K562 (cell line): Measurements from ENCODE around the gene TRMT10B. TPM values are rescaled to one million over a fixed set of nuclear protein-coding genes. Genes with fewer than 3 reads are reported as not detected.

Source experiments
- ATAC-seq: fragments of 200-7000 bp; cut with Tn5 transposase; 3 replicates; pipeline ENCODE4 v1.9.1; 2020; ENCODE audit warnings: moderate library complexity
- BruUV-seq: library from RNA; stranded (reverse); fragments of 400-500 nt; replicated peaks from 2 replicates; lab custom pipeline; 2021; lab: Mats Ljungman, UMichigan
- CTCF ChIA-PET: fragments of 300-600 bp; formaldehyde crosslinking; extraction: SDS; loops from one replicate; lab custom pipeline; 2021; ENCODE audit warnings: low intra/inter-chr PET ratio; lab: Yijun Ruan, JAX
- POLR2A ChIA-PET: fragments of 300-600, 350-650 bp; sonication (Branson Sonifier 250); formaldehyde crosslinking; extraction: SDS; loops from one replicate; lab custom pipeline; 2021; ENCODE audit warnings: antibody characterized with exemption, inconsistent platforms; lab: Yijun Ruan, JAX
- DNase-seq, 4 experiments: peaks; one replicate each; pipeline versions ENCODE4 v3.0.0 to v3.0.0-alpha.2; 2011 to 2018; ENCODE audit warnings: low spot score in 3 of 4, mixed read lengths in 3 of 4; ENCODE audit errors: extremely low read depth in 1 of 4
- FAIRE-seq: peaks from 2 replicates; lab custom pipeline; 2011; peaks lifted over from hg19 to GRCh38; lab: Jason Lieb, UNC
- H2AFZ ChIP-seq: 2 replicates; pipeline ENCODE4 v1.6.0; 2011; ENCODE audit warnings: low read depth, low read length, control low read depth, inconsistent platforms
- H3K27ac ChIP-seq: fragments of 200-600 bp; 3 replicates; pipeline ENCODE4 v1.8.0; 2011; ENCODE audit warnings: low read depth, mild to moderate bottlenecking, control low read depth, inconsistent platforms, low read length, moderate library complexity, mixed read lengths; ENCODE audit errors: extremely low read depth
- H3K27me3 ChIP-seq, 2 experiments: fragments of 300-600 bp in 1 of 2; 2 replicates in 1 of 2; 3 replicates in 1 of 2; pipeline versions ENCODE4 v1.6.0 to v1.8.0; 2011; ENCODE audit warnings: inconsistent platforms in 2 of 2, low read length in 2 of 2, mild to moderate bottlenecking in 1 of 2, mixed read lengths in 1 of 2, moderate library complexity in 1 of 2; ENCODE audit not compliant: control insufficient read depth in 2 of 2, insufficient read depth in 2 of 2
- H3K36me3 ChIP-seq: fragments of 300-600 bp; 3 replicates; pipeline ENCODE4 v1.8.0; 2011; ENCODE audit warnings: mild to moderate bottlenecking, low read length, inconsistent platforms; ENCODE audit not compliant: control insufficient read depth, insufficient read depth
- H3K4me1 ChIP-seq, 2 experiments: fragments of 200-600 bp in 1 of 2; replicated peaks in 1 of 2; 2 replicates in 1 of 2; 3 replicates in 1 of 2; pipeline versions ENCODE4 v1.5.1 to v1.8.0; 2011; ENCODE audit warnings: inconsistent platforms in 2 of 2, low read length in 2 of 2, mild to moderate bottlenecking in 1 of 2, mixed read lengths in 1 of 2, moderate library complexity in 1 of 2; ENCODE audit not compliant: control insufficient read depth in 2 of 2, insufficient read depth in 2 of 2
- H3K4me2 ChIP-seq: 2 replicates; pipeline ENCODE4 v1.6.1; 2011; ENCODE audit warnings: low read length, control low read depth, inconsistent platforms, mixed read lengths; ENCODE audit not compliant: insufficient read depth
- H3K4me3 ChIP-seq: fragments of 200-600 bp; sonication (generic), shearing (Covaris generic); 2 replicates; pipeline ENCODE4 v1.5.1; 2016; ENCODE audit warnings: control low read depth, inconsistent platforms
- H3K79me2 ChIP-seq: fragments of 200-600 bp; 3 replicates; pipeline ENCODE4 v1.8.0; 2011; ENCODE audit warnings: low read length, inconsistent platforms; ENCODE audit not compliant: control insufficient read depth, insufficient read depth
- H3K9ac ChIP-seq, 2 experiments: 2 replicates each; pipeline versions ENCODE4 v1.6.0 to v1.6.1; 2011; ENCODE audit warnings: low read depth in 2 of 2, low read length in 2 of 2, control low read depth in 1 of 2, inconsistent platforms in 1 of 2, mild to moderate bottlenecking in 1 of 2, mixed read lengths in 1 of 2; ENCODE audit not compliant: insufficient read depth in 1 of 2
- H3K9me1 ChIP-seq: one replicate; pipeline ENCODE4 v1.6.0; 2011; ENCODE audit warnings: inconsistent platforms, mild to moderate bottlenecking, low read length, moderate library complexity; ENCODE audit not compliant: control insufficient read depth, insufficient read depth
- H3K9me3 ChIP-seq: replicated peaks from 2 replicates; pipeline ENCODE4 v1.5.1; 2011; ENCODE audit warnings: low read depth, low read length, inconsistent platforms; ENCODE audit not compliant: control insufficient read depth, insufficient read depth
- H4K20me1 ChIP-seq: replicated peaks from 2 replicates; pipeline ENCODE4 v1.6.1; 2011; ENCODE audit warnings: low read length, inconsistent platforms, mixed read lengths; ENCODE audit not compliant: control insufficient read depth, insufficient read depth
- POLR2H ChIP-seq: IDR thresholded peaks from 2 replicates; pipeline ENCODE4 v1.6.1; 2016; ENCODE audit warnings: missing genetic modification characterization, low read depth, mild to moderate bottlenecking, control low read depth, missing compliant biosample characterization, moderate library complexity
- POLR3G ChIP-seq: IDR thresholded peaks from 2 replicates; pipeline ENCODE4 v1.6.1; 2011; ENCODE audit not compliant: insufficient read length, insufficient replicate concordance; ENCODE audit errors: extremely low read depth
- ZFP36 ChIP-seq: fragments of 150-350 bp; IDR thresholded peaks from 2 replicates; pipeline ENCODE4 v1.6.1; 2018; ENCODE audit warnings: low read length, low read depth; ENCODE audit not compliant: partially characterized antibody
- ZNF586 ChIP-seq: fragments of 450-650 bp; formaldehyde crosslinking; conservative IDR thresholded peaks from 2 replicates; pipeline ENCODE4 v1.4.0; 2020; ENCODE audit warnings: mild to moderate bottlenecking, moderate library complexity
- ZNF609 ChIP-seq: sonication (generic); formaldehyde crosslinking; IDR thresholded peaks from 2 replicates; pipeline ENCODE4 v1.8.1; 2023; ENCODE audit warnings: missing genetic modification reagents, mild to moderate bottlenecking, borderline replicate concordance
- WGBS: fragments of 100-300 bp; shearing (Covaris generic); methylation state at CpG from one replicate; pipeline ENCODE4 v1.1.6; 2016; ENCODE audit warnings: low coverage, mixed read lengths; ENCODE audit not compliant: insufficient coverage; ENCODE audit errors: missing lambda C conversion rate; 5-methylcytosine and 5-hydroxymethylcytosine counted together
- in situ Hi-C: fragments of 300-500 bp; cut with MboI; formaldehyde crosslinking; loops from 4 replicates; pipeline ENCODE4 v1.15.0; 2018; ENCODE audit warnings: inconsistent platforms, mixed read lengths
- intact Hi-C: fragments of 100-400 bp; cut with micrococcal nuclease; formaldehyde crosslinking; loops from 2 replicates; pipeline ENCODE4 v1.14.2; 2022
- polyA plus RNA-seq, 8 experiments: library from polyadenylated mRNA; depleted of rRNA in 4 of 8; stranded (reverse) in 5 of 8; unstranded in 3 of 8; fragments of >200 nt; fragmentation: Nextera tagmentation in 2 of 8; fragmentation: Illumina TruSeq in 1 of 8; extraction: Ambion mirVana in 2 of 8; extraction: Trizol in 1 of 8; gene quantifications; 2 replicates each; pipeline versions ENCODE4 v1.2.1 to v1.2.3, GENCODE V29; 2011 to 2014; ENCODE audit warnings: inconsistent platforms in 1 of 8, missing spikeins in 1 of 8
- total RNA-seq, 7 experiments: library from RNA; depleted of rRNA in 6 of 7; stranded (reverse); fragments of >200 nt in 6 of 7; fragmentation: Illumina TruSeq in 2 of 7; extraction: Trizol in 2 of 7; gene quantifications; 2 replicates each; pipeline versions ENCODE4 v1.2.1 to v1.2.3, GENCODE V29; 2011 to 2021; ENCODE audit warnings: low replicate concordance in 1 of 7
- TF ChIP-seq, protein P1 (sequence below): sonication (generic); formaldehyde crosslinking; IDR thresholded peaks from 2 replicates; pipeline ENCODE4 v1.8.0; 2022; ENCODE audit warnings: mild to moderate bottlenecking, missing genetic modification reagents, borderline replicate concordance
- TF ChIP-seq, protein P2 (sequence below): fragments of 250-450 bp; sonication (Bioruptor Pico); IDR thresholded peaks from 2 replicates; pipeline ENCODE4 v1.5.0; 2021

TRMT10B gene
- total and polyA plus RNA-seq, 9 of the 15 experiments (the other 6 are each of a cell fraction or from before 2014, with no cell fraction given), result 2.9 to 13.4 (median 7.0) TPM

- H4K20me1 ChIP-seq, result no peaks in the 10 kb centered on the region
- TF ChIP-seq ZNF586 (CRISPR knock-in tag) (no peak), POLR3G (no peak), POLR2H (tag) (no peak), ZFP36 (peak; percentile 91), ZNF609 (CRISPR knock-in tag) (no peak)
- TF ChIP-seq, protein P1, sequence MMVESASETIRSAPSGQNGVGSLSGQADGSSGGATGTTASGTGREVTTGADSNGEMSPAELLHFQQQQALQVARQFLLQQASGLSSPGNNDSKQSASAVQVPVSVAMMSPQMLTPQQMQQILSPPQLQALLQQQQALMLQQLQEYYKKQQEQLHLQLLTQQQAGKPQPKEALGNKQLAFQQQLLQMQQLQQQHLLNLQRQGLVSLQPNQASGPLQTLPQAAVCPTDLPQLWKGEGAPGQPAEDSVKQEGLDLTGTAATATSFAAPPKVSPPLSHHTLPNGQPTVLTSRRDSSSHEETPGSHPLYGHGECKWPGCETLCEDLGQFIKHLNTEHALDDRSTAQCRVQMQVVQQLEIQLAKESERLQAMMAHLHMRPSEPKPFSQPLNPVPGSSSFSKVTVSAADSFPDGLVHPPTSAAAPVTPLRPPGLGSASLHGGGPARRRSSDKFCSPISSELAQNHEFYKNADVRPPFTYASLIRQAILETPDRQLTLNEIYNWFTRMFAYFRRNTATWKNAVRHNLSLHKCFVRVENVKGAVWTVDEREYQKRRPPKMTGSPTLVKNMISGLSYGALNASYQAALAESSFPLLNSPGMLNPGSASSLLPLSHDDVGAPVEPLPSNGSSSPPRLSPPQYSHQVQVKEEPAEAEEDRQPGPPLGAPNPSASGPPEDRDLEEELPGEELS, result no peak
- TF ChIP-seq, protein P2, sequence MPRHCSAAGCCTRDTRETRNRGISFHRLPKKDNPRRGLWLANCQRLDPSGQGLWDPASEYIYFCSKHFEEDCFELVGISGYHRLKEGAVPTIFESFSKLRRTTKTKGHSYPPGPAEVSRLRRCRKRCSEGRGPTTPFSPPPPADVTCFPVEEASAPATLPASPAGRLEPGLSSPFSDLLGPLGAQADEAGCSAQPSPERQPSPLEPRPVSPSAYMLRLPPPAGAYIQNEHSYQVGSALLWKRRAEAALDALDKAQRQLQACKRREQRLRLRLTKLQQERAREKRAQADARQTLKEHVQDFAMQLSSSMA, result no peak
- no peak for FAIRE-seq
- no peaks in the 10 kb centered on the region for H3K79me2 ChIP-seq
- 20% methylated on average over 15 of the region's 15 CpGs for WGBS
- no peak overlapping the region for H3K4me2 ChIP-seq
- CTCF ChIA-PET, result no interaction called here
- DNase-seq, result no peak
- POLR2A ChIA-PET, result interaction anchor here (0.6 to 1.3 kb wide), 3 partner anchors 9 to 604 kb away, joined by 3 read pairs; no protein-coding TSS in a partner anchor
- H3K9me3 ChIP-seq, result no peaks in the 10 kb centered on the region
- BruUV-seq, result no TSS peak
- intact Hi-C loops, result loop anchor here (10.0 kb wide), 2 partner anchors 324 to 424 kb away; partner anchors contain the start of gene SHB
- in situ Hi-C loops, result loop anchor here (25.0 kb wide), 1 partner anchor 622 kb away; no protein-coding TSS in a partner anchor
- peak overlapping the region in 1 of 2 experiments; percentile 3; a peak in 1 of 4 replicates for H3K9ac ChIP-seq
- no peak overlapping the region for H3K4me3 ChIP-seq
- no peaks in the 10 kb centered on the region for H3K36me3 ChIP-seq
- no peak overlapping the region for H2AFZ ChIP-seq
- peaks cover 4% of the 10 kb centered on the region for H3K9me1 ChIP-seq
- H3K27ac ChIP-seq, result no peak overlapping the region
- peaks cover 0 to 10% of the 10 kb centered on the region in 2 experiments; a peak in 2 of 5 replicates for H3K4me1 ChIP-seq
- no peak; the same call in 1 of the 3 replicates for ATAC-seq
- H3K27me3 ChIP-seq, result peaks cover 32 to 50% of the 10 kb centered on the region in 2 experiments
Observed at GRCh38 chr9:37740631-37741328, 12.8 kb upstream of the TRMT10B start.
